Daoy (cell line): ENCODE measurements around the gene KLC1. TPM values are rescaled to one million over a fixed set of nuclear protein-coding genes. Genes with fewer than 3 reads are reported as not detected.
"Not testable (repeated sequence)": the region's sequence is repeated elsewhere in the genome, so short reads cannot be mapped to it uniquely, and the experiment has no call there.

ENCODE experiments used
- DNase-seq: peaks from one replicate; pipeline ENCODE4 v3.0.0-alpha.2; 2015; ENCODE audit warnings: low read depth
- total RNA-seq: library from RNA; depleted of rRNA; stranded (reverse); fragments of >200 nt; shearing (Covaris generic); gene quantifications from 2 replicates; pipeline ENCODE4 v1.2.3, GENCODE V29; 2014

The KLC1 gene
- total RNA-seq, 1 experiment from 2014 or later = 178 TPM

DNA sequence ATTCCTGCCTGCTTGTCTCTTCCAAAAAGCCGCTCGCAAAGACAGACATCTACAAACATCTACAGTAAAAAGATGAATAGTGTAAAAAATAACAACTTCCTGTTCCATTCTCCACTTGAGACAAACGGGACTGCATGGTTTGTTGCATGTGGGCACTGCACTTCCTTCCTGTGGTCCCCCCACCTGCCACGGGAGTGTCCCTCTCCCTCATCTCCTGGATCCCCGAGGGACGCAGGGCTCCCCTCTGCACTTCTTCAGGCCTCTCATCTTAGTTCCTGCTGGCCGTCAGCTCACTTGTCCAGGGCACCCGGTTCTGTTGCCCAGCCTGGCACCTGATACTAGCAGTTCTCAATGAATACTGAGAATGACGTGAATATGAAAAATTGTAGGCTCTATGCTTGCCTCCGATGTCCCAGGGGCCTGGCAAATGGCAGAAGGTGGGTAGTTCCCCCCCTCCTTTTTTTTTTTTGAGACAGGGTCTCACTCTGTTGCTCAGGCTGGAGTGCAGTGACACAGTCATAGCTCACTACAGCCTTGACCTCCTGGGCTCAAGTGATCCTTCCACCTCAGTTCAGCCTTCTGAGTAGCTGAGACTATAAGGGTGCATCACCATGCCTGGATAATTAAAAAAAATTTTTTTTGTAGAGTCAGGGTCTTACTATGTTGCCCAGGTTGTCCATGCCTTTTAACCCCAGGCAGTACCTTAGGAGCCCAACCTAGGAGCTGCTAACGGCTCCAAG is 3.5 kb upstream of the KLC1 start:
- DNase-seq = peak; percentile 20

DNA sequence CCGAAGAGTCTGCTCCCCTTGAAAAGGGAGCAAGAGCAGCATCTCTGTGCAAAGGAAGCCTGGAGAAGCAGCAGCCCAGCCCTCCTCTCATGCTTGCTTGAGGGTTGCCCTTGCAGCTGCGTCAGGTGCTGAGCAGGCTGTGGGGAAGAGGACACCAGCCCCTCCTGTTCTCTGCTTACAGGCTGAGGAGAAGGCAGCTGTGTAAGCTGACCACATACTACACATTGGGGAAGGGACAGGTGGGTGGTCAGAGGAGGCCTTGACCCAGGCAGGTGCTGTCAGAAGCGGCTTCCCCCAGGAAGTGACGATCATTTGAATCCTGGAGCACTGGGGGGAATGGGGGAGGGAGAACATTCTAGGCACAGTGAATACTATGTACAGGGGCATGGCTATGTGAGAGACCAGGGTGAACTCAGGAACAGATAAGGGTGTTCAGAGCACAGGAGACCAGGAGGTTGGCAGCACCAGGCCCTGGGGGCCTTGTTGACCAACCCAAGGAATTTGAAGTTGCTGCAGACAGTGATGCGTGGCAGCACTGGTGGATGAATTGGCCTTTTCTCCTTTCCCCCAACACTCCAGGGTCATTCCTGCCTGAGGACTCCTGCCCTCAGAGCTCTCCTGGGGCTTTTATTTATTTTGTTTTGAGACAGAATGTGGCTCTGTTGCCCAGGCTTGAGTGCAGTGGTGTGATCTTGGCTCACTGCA is 2.7 kb upstream of the KLC1 start:
- DNase-seq = no peak

DNA sequence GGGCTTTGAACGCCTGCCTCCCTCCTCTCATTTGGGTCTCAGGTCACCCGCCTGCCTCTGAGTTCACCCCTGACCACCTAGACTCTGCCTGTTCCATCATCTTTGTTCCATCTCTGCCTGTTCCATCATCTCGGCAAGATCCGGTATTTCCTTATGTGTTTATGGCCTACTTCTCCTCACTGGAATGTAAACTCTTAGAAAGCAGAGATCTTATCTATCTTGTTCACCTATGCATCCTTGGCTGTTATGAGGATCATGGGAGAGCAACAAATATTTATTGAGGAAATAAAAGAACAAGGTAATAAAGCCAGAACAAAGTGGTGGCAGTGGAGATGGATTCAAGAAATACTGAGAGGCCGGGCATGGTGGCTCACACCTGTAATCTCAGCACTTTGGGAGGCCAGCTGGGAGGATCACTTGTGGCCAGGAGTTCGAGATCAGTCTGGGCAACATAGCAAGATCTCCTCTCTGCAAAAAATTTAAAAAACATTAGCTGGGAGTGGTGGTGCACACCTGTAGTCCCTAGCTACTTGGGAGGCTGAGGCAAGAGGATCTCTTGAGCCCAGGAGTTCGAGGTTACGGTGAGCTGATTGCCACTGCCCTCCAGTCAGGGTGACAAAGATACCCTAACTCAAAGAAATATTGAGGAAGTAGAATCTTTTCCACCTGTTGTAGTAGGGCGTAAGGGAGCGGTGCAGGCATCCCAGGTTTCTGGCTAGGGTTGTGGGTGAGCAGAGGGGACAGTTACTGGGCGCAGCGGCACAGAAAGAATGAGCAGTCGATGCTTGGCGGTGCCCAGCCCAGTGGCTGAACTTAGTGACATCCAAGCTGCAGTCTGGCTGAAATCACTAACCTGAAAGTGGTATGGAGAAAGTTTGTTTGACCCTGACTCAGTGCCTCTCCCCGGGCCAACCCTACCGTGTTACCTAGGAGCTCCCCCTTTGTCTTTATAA is 1.7 kb upstream of the KLC1 start:
- DNase-seq = no peak

DNA sequence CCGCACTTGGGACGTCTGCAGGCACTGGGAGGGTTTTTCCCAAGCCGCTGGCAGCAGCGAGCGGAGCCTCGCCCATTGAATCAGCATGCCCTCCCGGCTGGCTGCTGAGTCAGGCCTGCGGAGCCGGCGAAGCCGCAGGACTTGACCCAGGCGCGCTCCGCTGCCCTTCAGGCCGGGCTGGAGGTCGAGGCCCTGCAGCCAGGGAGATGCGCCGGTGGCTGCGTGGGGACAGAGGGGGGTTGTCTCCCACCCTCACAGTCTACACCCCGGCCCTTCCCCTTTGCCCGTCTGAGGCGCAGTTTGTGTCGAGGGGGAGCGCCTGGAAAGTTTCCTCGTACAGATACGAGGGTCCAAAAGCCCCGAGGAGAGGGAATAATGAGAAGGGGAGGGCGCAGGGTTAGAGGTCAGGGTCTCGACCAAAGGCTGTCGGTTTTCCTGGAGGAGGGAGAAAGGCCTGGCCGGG is 759 bp upstream of the KLC1 start:
- DNase-seq = peak; percentile 95

DNA sequence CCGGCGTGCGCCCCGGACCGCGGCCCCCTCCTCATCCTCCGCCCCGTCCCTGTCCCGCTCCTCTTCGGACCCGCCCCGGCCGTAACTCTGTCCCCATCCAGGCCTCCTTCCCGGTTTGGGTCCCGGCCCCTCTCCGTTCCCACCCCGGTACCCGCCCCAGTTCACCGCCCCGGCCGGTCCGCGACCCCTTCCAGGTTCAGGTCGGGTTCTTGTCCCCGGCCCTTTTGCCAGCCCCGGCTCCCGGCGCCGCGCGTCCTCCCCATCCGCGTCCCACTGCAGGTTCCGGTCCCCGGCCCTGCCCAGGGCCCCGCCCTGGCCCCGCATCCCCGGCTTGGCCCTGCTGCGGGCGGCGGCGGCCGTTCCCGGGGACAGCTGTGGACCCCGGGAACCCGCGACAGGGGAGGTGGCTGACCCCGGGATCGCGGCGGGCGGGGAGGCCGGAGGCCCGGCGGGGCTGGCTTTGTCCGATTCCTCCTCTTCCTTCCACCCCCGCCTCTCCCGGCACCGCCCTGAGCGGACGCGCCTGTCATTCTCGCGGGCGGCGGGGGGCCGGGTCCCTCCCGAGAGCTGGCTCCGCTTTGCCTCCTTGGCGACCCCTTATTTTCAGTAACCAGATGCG is 601 bp downstream of the KLC1 start:
- peak; percentile 52 for DNase-seq

DNA sequence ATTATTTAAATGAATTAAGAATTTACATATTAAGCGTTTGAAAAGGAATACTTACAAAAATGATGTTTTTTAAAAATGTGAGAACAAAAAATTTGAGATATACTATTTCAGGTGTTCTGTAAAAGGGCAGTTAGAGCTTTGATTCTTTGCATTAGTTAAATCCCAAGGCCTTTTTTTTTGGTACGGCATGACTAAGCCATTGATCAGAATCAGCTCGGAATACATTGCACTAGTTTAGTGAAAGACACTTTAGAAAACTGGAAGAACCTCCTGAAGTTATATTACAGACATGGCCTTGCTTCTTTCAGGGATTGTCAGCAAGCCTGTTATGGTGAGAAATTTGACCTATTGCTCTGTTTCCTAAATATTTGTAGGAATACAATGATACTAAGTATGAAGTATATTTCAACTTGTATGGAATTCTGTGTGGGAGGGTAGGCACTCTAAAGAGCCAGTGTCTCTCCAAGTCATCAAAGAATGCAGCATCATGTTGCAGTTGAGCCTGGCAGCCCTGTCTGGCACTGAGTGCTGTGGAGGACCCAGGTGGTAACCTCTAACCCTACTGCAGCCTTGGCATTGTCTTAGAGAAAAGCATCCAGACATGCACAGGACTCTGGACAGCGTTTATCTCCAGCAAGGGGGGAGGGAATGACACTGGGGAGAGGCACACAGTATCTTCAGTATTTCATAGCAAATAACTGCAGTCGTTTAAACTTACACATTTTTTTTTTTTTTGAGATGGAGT is 1.5 kb downstream of the KLC1 start:
- no peak for DNase-seq

DNA sequence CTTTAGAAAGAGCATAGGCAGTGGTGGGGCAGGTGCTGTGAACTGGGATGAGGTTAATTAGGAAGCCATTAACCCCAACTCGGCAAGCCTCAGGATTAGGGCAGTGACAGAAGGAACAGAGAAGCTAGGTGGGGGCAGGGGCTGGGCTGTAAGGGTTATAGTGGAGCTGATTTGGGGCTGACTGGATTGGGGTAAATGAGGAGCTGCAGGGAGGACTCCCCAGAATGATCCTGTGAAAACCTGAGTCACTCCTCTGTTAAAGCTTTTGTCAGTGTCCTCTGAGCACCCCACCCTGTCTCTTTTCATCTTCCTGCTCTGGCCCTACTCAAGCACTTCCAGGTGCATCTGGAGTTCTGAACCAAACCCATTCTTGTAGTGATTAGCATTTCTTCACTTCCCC is 4.4 kb downstream of the KLC1 start:
- no peak for DNase-seq

DNA sequence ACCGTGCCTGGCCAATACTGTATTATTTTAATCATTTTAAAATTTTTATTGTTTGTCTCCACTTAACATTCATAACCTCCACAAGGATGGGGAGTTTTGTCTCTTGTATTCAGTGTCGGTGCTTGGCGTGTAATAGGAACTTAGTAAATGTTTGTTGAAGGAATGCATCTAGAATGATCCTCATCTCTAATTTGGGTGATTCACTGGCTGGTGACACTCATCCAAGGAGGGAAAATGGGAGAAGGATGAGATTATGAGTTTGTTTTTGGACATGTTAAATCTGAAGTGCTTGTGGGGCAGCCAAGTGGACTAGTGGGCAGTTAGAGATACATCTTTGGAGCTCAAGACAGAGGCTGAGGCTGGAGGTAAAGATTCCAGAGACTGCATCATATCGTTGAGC is 5.1 kb downstream of the KLC1 start:
- no peak for DNase-seq

DNA sequence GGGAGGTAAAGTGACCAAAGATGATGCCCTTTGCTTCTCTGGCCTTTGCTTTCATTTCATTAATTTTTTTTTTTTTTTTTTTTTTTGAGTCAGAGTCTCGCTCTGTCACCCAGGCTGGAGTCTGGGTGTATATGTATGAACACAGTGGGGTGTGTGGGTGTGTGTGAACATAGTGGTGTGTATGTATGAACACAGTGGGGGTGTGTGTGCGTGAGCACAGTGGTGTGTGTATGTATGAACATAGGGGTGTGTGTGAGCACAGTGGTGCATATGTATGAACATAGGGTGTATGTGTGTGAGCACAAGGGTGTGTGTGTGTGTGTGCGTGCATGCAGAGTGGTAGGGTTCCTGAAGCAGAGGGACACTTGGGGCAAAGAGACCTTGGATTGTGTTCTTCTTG is 9.6 kb downstream of the KLC1 start:
- no peak for DNase-seq

DNA sequence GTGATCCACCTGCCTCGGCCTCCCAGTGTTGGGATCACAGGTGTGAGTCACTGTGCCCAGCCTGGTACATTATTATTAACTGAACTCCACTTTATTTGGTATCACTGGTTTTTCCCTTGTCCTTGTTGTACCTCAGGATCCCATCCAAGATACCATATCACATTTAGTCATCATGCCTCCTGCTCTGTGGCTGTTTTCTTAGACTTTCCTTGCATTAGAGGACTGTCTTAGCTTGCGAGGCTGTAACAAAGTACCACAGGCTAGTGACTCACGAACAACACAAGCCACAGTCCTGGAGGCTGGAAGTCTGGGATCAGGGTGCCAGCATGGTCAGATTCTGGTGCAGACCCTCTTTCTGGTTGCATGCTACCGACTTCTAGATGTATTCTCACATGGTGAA is 12.2 kb downstream of the KLC1 start:
- peak; percentile 62 for DNase-seq

DNA sequence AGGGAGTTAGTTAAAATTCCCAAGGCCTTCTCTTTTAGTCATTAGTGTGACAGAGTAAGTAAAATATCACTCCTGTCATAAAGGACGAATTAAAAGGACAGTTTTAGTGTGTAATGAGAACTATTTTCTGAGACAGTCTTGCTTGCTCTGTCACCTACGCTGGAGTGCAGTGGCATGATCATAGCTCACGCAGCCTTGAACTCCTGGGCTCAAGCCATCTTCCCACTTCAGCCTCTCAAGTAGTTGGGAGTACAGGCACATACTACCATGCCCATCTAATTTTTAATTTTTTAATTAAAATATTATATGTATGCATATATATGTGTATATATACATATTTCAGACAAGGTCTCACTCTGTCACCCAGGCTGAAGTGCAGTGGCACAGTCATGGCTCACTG is 17.2 kb downstream of the KLC1 start:
- DNase-seq = no peak

DNA sequence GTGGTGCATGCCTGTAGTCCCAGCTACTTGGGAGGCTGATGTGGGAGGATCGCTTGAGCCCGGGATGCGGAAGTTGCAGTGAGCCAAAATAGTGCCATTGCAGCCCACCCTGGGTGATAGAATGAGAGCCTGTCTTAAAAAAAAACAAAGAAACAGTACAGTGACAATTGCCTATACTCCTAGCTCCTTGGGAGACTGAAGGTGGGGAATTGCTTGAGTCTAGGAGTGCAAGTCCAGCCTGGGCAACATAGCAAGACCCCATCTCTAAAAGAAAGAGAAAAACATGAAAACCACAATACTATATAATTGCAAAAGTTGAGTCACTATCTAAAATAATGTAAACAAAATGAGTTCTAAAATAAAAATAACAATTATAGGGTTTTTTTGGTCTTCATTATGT is 20.0 kb downstream of the KLC1 start:
- no peak for DNase-seq

DNA sequence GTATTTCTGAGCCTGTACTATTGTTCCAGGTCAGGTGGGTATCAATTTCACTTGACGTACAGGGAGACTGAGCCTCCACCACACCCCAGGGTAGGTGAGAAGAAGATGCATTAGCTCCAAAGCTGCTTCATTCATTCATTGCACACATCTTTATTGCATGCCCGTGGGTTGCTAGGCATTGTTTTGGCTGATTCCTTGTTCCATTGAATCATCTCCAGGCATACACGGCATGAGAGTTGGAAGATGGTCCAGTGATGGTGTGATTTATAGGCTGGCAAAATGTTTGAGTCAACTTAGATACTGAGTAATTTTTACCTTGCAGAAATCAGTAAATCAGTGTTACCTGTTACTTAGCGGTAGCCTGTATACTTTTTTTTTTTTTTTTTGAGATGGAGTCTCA is 21.2 kb downstream of the KLC1 start:
- DNase-seq = no peak

DNA sequence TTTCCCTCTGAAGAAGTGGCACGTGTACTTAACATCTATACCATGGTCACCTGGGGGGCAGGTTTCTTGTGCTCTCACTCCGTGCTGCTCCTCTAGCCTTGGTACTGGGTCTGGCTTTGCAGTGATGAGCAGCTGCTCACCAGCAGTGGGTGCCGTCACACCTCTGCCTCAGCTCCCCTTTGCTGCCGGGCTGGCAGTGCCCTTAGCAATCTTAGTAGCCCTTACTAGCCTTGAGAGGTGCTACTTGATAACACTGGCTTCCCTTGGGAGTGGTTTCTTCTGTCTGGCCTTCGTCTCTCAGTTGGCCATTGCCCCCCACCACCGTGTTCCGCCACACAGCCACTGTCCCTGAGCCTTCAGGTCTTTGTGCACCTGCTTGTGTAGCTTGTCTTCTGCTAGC is 22.6 kb downstream of the KLC1 start:
- DNase-seq = no peak

DNA sequence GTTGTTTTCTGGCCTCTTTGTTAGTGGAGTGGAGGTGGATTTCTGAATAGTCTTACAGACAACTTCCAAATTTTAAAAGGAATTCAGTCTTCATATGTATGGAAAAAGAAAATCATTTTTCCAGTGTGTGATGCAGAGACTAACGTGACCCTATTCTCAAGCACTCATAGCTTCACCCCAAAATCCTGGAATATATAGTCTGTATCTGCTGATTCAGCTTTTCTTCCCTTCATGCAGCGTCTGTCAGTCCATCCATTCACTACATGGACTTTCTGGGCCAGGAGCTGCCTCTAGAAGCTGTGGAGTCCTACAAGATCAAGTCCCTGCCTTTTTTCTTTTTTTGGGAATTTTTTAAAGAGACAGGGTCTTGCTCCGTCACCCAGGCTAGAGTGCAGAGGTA is 23.8 kb downstream of the KLC1 start:
- DNase-seq = no peak

DNA sequence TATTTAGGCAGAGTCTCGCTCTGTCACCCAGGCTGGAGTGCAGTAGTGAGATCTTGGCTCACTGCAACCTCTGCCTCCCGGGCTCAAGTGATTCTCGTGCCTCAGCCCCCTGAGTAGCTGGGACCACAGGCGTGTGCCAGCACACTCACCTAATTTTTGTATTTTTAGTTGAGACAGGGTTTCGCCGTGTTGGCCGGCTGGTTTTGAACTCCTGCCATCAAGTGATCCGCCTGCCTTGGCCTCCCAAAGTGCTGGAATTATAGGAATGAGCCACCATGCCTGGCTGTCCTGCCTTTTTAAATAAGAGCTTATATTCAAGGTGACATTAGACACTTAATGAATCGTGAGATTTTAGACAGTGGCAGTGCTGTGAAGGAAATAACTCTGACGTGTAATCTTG is 24.3 kb downstream of the KLC1 start:
- DNase-seq = not testable (repeated sequence)

DNA sequence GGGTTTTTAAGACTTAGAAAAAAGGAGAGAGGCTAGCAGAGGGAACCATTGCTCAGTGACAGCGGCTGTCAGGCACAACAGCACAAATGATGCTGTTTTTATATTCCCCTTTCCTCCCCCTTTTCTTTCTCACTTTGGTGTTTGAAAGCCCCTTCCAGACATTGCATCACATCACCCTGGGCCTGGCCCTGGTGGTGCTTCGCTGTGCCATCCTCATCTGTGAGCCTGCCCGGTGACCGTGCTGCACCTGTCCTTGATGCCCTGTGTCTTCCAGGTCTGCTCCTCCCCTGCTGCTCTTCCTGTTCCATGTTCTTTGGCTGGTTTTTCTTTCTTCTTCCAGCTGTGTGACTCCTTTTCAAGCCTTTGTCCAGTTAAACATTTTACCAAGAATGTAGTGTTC is 24.8 kb downstream of the KLC1 start:
- DNase-seq = no peak

DNA sequence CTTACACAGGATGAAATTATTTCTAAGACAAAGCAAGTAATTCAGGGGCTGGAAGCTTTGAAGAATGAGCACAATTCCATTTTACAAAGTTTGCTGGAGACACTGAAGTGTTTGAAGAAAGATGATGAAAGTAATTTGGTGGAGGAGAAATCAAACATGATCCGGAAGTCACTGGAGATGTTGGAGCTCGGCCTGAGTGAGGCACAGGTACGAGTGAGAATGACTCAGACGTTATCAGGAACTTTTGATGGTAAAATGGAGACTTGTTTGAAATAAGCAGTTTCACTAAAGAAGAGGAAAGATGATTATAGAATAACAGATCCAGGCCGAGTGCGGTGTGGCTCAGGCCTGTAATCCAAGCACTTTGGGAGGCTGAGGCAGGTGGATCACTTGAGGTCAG is 25.6 kb downstream of the KLC1 start:
- no peak for DNase-seq

DNA sequence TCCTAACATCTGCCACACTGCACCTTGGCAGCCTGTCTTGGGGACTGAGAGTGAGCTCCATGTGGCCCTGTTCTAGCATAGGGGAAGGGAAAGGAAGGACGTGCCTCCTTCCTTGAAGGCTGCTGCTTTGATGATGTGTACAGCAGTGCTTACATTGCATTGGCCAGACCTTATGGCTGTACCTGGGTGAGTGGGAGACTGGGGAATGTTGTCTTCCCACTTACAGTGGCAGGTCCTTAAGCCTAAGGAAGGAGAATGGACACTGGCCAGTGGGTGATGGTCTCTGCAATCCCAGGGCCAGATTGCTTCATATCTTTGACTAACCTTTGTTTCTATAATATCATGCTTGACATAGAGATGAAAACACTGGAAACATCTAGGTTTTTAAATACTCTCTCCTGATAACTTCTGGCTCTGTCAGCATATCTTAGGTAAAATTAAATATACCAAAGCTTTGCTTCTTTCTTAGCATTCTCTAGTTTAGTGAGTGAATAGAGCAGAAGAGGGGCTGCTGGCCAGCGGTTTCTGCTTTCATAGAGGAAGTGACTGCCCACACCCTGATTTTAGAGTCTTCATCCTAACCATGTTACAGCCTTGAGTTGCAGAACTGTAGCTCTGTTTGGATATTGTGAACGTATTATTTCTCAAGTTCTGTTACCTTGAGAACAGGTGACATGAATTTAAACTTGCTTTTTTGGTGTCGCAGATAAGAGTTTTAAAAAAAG is 27.2 kb downstream of the KLC1 start:
- no peak for DNase-seq

DNA sequence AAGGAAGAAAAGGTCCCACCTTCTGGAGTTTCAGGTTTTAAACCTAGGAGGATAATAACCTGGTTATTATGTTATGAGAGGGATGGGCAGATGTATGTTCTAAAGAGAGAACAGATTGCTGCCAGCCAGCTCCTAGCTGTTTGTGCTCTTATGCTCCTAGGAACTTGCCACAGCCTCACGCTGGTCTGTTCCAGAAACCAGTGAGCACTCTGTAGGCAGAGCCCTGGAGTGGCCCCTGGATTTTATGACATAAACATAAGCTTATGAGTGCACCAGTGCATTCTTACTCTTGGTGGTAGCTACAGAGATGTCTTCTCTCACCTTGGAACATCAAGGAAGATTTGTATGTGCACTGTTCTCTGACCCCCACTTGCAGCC is 27.7 kb downstream of the KLC1 start:
- no peak for DNase-seq

DNA sequence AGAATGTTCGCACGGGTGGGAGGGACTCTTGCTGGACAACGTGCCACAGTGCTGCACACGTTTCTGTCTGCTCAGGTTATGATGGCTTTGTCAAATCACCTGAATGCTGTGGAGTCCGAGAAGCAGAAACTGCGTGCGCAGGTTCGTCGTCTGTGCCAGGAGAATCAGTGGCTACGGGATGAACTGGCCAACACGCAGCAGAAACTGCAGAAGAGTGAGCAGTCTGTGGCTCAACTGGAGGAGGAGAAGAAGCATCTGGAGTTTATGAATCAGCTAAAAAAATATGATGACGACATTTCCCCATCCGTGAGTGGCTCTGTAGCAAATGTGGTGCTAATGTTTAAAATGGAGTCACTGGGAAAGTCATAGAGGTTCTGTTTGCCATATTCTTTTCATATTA is 28.5 kb downstream of the KLC1 start:
- peak; percentile 52 for DNase-seq
